IMR-90 (cell line): ENCODE results near the gene BTBD1. TPM values are rescaled to one million over a fixed set of nuclear protein-coding genes. Genes with fewer than 3 reads are reported as not detected.

Experiments used
- ATAC-seq: fragments of 200-7000 bp; cut with Tn5 transposase; 2 replicates; pipeline ENCODE4 v1.9.1; 2020; ENCODE audit warnings: low read depth, mild to moderate bottlenecking, moderate library complexity
- BruUV-seq: library from RNA; stranded (reverse); fragments of 400-500 nt; replicated peaks from 2 replicates; lab custom pipeline; 2021; lab: Mats Ljungman, UMichigan
- CTCF ChIA-PET: fragments of 300-600 bp; formaldehyde crosslinking; extraction: SDS; loops from one replicate; lab custom pipeline; 2021; ENCODE audit warnings: antibody characterized with exemption; lab: Yijun Ruan, JAX
- POLR2A ChIA-PET: fragments of 300-600 bp; sonication (Branson Sonifier 250); formaldehyde crosslinking; loops from one replicate; lab custom pipeline; 2022; ENCODE audit warnings: antibody characterized with exemption; ENCODE audit not compliant: unreplicated experiment; lab: Charles Lee
- DNase-seq: peaks from one replicate; pipeline ENCODE4 v3.0.0; 2013
- H2AFZ ChIP-seq: replicated peaks from 2 replicates; pipeline ENCODE3; 2013; ENCODE audit warnings: low read length, mild to moderate bottlenecking; ENCODE audit not compliant: poor library complexity
- H2AK5ac ChIP-seq: 2 replicates; pipeline ENCODE4 v1.6.1; 2013; ENCODE audit warnings: low read depth, low read length, inconsistent platforms
- H2AK9ac ChIP-seq: replicated peaks from 2 replicates; pipeline ENCODE3; 2013; ENCODE audit warnings: mild to moderate bottlenecking, low read depth, low read length, moderate library complexity; ENCODE audit not compliant: poor library complexity
- H2BK120ac ChIP-seq: 2 replicates; pipeline ENCODE4 v1.6.1; 2013; ENCODE audit warnings: low read depth, low read length, inconsistent platforms
- H2BK15ac ChIP-seq: 3 replicates; pipeline ENCODE4 v1.6.1; 2013; ENCODE audit warnings: low read depth, low read length, inconsistent platforms
- H2BK20ac ChIP-seq: 2 replicates; pipeline ENCODE4 v1.6.1; 2013; ENCODE audit warnings: low read depth, mild to moderate bottlenecking, inconsistent platforms, low read length, moderate library complexity
- H2BK5ac ChIP-seq: 2 replicates; pipeline ENCODE4 v1.6.1; 2013; ENCODE audit warnings: mild to moderate bottlenecking, low read depth, low read length, inconsistent platforms; ENCODE audit not compliant: poor library complexity, severe bottlenecking
- H3K14ac ChIP-seq: replicated peaks from 2 replicates; pipeline ENCODE4 v1.6.1; 2013; ENCODE audit warnings: low read depth, low read length, inconsistent platforms
- H3K18ac ChIP-seq: 2 replicates; pipeline ENCODE4 v1.6.1; 2013; ENCODE audit warnings: low read depth, low read length, control low read depth
- H3K23ac ChIP-seq: 2 replicates; pipeline ENCODE4 v1.6.1; 2013; ENCODE audit warnings: low read depth, low read length, inconsistent platforms
- H3K27ac ChIP-seq: 2 replicates; pipeline ENCODE4 v1.5.1; 2013; ENCODE audit warnings: mild to moderate bottlenecking, control low read depth, low read length; ENCODE audit not compliant: insufficient read depth
- H3K27me3 ChIP-seq: 2 replicates; pipeline ENCODE4 v1.6.1; 2013; ENCODE audit warnings: low read length; ENCODE audit not compliant: control insufficient read depth, insufficient read depth
- H3K36me3 ChIP-seq: 2 replicates; pipeline ENCODE4 v1.6.1; 2013; ENCODE audit warnings: low read length, mixed read lengths; ENCODE audit not compliant: control insufficient read depth, insufficient read depth
- H3K4ac ChIP-seq: 2 replicates; pipeline ENCODE4 v1.6.1; 2013; ENCODE audit warnings: low read depth, low read length, inconsistent platforms
- H3K4me1 ChIP-seq: 2 replicates; pipeline ENCODE4 v1.6.1; 2013; ENCODE audit warnings: low read length, mixed read lengths; ENCODE audit not compliant: control insufficient read depth, insufficient read depth
- H3K4me2 ChIP-seq: 2 replicates; pipeline ENCODE4 v1.6.1; 2013; ENCODE audit warnings: low read depth, mild to moderate bottlenecking, control low read depth, low read length, moderate library complexity
- H3K4me3 ChIP-seq: 2 replicates; pipeline ENCODE4 v1.5.1; 2013; ENCODE audit warnings: low read depth, mild to moderate bottlenecking, control low read depth, low read length, moderate library complexity; ENCODE audit not compliant: insufficient read depth
- H3K56ac ChIP-seq: 2 replicates; pipeline ENCODE4 v1.6.1; 2013; ENCODE audit warnings: low read length, inconsistent platforms; ENCODE audit not compliant: insufficient read depth; ENCODE audit errors: extremely low read depth
- H3K79me1 ChIP-seq, 2 experiments: 2 replicates each; pipeline ENCODE4 v1.6.1; 2013; ENCODE audit warnings: low read length in 2 of 2, inconsistent platforms in 1 of 2, low read depth in 1 of 2
- H3K9ac ChIP-seq: 2 replicates; pipeline ENCODE4 v1.6.1; 2013; ENCODE audit warnings: low read depth, low read length, control low read depth
- H3K9me1 ChIP-seq: 2 replicates; pipeline ENCODE4 v1.6.1; 2013; ENCODE audit warnings: low read length, inconsistent platforms; ENCODE audit not compliant: insufficient read depth
- H3K9me3 ChIP-seq: 2 replicates; pipeline ENCODE4 v1.6.1; 2013; ENCODE audit warnings: low read length; ENCODE audit not compliant: control insufficient read depth, insufficient read depth
- H4K20me1 ChIP-seq: 2 replicates; pipeline ENCODE4 v1.6.1; 2013; ENCODE audit warnings: low read length, inconsistent platforms; ENCODE audit not compliant: insufficient read depth
- H4K5ac ChIP-seq: 2 replicates; pipeline ENCODE4 v1.6.1; 2013; ENCODE audit warnings: mild to moderate bottlenecking, low read depth, low read length, control low read depth
- H4K8ac ChIP-seq, 2 experiments: 2 replicates each; pipeline ENCODE4 v1.6.1; 2013; ENCODE audit warnings: low read depth in 2 of 2, low read length in 2 of 2, control low read depth in 1 of 2, inconsistent platforms in 1 of 2
- H4K91ac ChIP-seq: 2 replicates; pipeline ENCODE4 v1.6.1; 2013; ENCODE audit warnings: low read depth, low read length, inconsistent platforms; ENCODE audit not compliant: insufficient read depth
- RFX5 ChIP-seq: IDR thresholded peaks from 2 replicates; pipeline ENCODE4 v1.8.0; 2012; ENCODE audit warnings: low read depth, mild to moderate bottlenecking, low read length, moderate library complexity
- WGBS, 2 experiments: methylation state at CpG; one replicate each; pipeline versions ENCODE4 v1.1.5 to v1.1.7; 2013; ENCODE audit warnings: missing lambda C conversion rate in 2 of 2; ENCODE audit not compliant: insufficient read length in 1 of 2; ENCODE audit errors: extremely low coverage in 2 of 2; 5-methylcytosine and 5-hydroxymethylcytosine counted together
- dilution Hi-C: fragments of 300-500 bp; cut with HindIII; formaldehyde crosslinking; loops from one replicate; pipeline ENCODE4 v1.14.3; 2018; ENCODE audit warnings: low sequenced_read_pairs; ENCODE audit not compliant: unreplicated experiment
- in situ Hi-C: fragments of 300-500 bp; cut with MboI; formaldehyde crosslinking; loops from 3 replicates; pipeline ENCODE4 v1.14.3; 2019; ENCODE audit warnings: low sequenced_read_pairs, inconsistent platforms, mixed read lengths
- intact Hi-C: fragments of 100-400 bp; cut with micrococcal nuclease; formaldehyde crosslinking; loops from 2 replicates; pipeline ENCODE4 v1.10.0; 2022
- polyA plus RNA-seq, 3 experiments: library from polyadenylated mRNA; depleted of rRNA; stranded (reverse); fragments of >200 nt; gene quantifications; 2 replicates each; pipeline ENCODE4 v1.2.3, GENCODE V29; 2012; ENCODE audit warnings: low replicate concordance in 1 of 3
- total RNA-seq: library from RNA; depleted of rRNA; stranded (reverse); fragments of >200 nt; gene quantifications from 2 replicates; pipeline ENCODE4 v1.2.3, GENCODE V29; 2012
- TF ChIP-seq, protein P1 (sequence below): fragments of 150-350 bp; IDR thresholded peaks from 2 replicates; pipeline ENCODE4 v1.6.1; 2017; ENCODE audit warnings: mild to moderate bottlenecking, antibody characterized with exemption, low read length, low read depth

BTBD1 gene
- total and polyA plus RNA-seq, 2 of the 4 experiments (the other 2 are of a cell fraction): 39.3 to 78.7 TPM

DNA sequence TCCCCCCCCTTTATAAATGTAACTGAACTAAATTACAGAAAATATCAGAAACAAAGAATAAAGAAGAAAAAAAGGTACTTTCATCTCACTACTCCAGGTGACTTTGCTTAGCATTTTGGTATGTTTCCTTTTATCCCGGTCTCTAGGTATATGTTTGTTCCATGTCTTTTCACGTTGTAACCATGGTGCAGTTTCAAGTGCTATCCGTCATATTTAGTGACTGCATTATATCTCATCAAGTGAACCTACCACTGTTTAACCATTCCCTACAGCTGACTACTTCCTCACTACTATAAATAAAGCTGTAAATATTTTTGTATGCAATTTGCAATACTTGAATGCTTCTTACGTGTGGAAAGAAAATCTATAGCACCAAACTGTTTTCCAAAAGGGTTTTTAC, 2.2 kb downstream of the BTBD1 start:
- H2AFZ ChIP-seq: no peak overlapping the region
- peaks cover 52% of the 10 kb centered on the region for H4K20me1 ChIP-seq
- TF ChIP-seq, protein P1, sequence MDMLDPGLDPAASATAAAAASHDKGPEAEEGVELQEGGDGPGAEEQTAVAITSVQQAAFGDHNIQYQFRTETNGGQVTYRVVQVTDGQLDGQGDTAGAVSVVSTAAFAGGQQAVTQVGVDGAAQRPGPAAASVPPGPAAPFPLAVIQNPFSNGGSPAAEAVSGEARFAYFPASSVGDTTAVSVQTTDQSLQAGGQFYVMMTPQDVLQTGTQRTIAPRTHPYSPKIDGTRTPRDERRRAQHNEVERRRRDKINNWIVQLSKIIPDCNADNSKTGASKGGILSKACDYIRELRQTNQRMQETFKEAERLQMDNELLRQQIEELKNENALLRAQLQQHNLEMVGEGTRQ: no peak
- TF ChIP-seq RFX5: no peak
- no peak overlapping the region for H3K18ac ChIP-seq
- WGBS, 2 experiments: no CpG with 5 or more reads among the region's 4 CpGs
- H3K27ac ChIP-seq: no peak overlapping the region
- peak overlapping the region; percentile 30; the same call in 1 of the 2 replicates for H3K4me3 ChIP-seq
- H3K4me1 ChIP-seq: peaks cover 10% of the 10 kb centered on the region
- H3K23ac ChIP-seq: no peak overlapping the region
- POLR2A ChIA-PET: no interaction called here
- CTCF ChIA-PET: interaction anchor here (0.6 kb wide), 1 partner anchor 1499 kb away, joined by 3 read pairs; no protein-coding TSS in a partner anchor
- H3K36me3 ChIP-seq: peaks cover 4% of the 10 kb centered on the region; the same call in 1 of the 2 replicates
- peak overlapping the region; percentile 44 for H2BK5ac ChIP-seq
- ATAC-seq: no peak
- peak; percentile 37 for DNase-seq
- H4K8ac ChIP-seq: no peak overlapping the region
- no peak overlapping the region for H3K9ac ChIP-seq
- H3K4me2 ChIP-seq: peak overlapping the region; percentile 83
- no peak overlapping the region for H2BK15ac ChIP-seq
- no peak overlapping the region for H3K4ac ChIP-seq
- H3K9me3 ChIP-seq: no peaks in the 10 kb centered on the region
- H4K5ac ChIP-seq: no peak overlapping the region
- H2BK120ac ChIP-seq: no peak overlapping the region
- in situ Hi-C loops: loop anchor here (5.0 kb wide), 1 partner anchor 43 kb away; no protein-coding TSS in a partner anchor
- peaks cover 15 to 42% of the 10 kb centered on the region in 2 experiments for H3K79me1 ChIP-seq
- H3K14ac ChIP-seq: no peak overlapping the region
- H3K56ac ChIP-seq: no peak overlapping the region
- H2AK9ac ChIP-seq: no peak overlapping the region
- dilution Hi-C loops: no loop called here
- H2AK5ac ChIP-seq: no peak overlapping the region
- H3K27me3 ChIP-seq: no peaks in the 10 kb centered on the region
- no peak overlapping the region for H2BK20ac ChIP-seq
- peaks cover 22% of the 10 kb centered on the region for H3K9me1 ChIP-seq
- intact Hi-C loops: no loop called here
- H4K91ac ChIP-seq: no peak overlapping the region
- BruUV-seq: no TSS peak
